GM23338 (cell line): ENCODE results near the gene TRAPPC12. TPM values are rescaled to one million over a fixed set of nuclear protein-coding genes. Genes with fewer than 3 reads are reported as not detected.
"Not testable (repeated sequence)": the region's sequence is repeated elsewhere in the genome, so short reads cannot be mapped to it uniquely, and the experiment has no call there.

Experiments
- ATAC-seq: fragments of 200-7000 bp; cut with Tn5 transposase; 3 replicates; pipeline ENCODE4 v1.9.1; 2020
- DNase-seq: peaks from one replicate; pipeline ENCODE4 v3.0.0-alpha.2; 2015; ENCODE audit warnings: low spot score
- H2AFZ ChIP-seq: fragments of 200-600 bp; sonication (generic); 2 replicates; pipeline ENCODE4 v1.8.0; 2016; ENCODE audit warnings: antibody characterized with exemption, mild to moderate bottlenecking, moderate library complexity
- H3F3A ChIP-seq: fragments of 200-600 bp; sonication (generic); replicated peaks from 2 replicates; pipeline ENCODE4 v1.8.0; 2017; ENCODE audit warnings: antibody characterized with exemption, mixed run types, low read depth
- H3K27ac ChIP-seq: fragments of 200-600 bp; sonication (generic); 2 replicates; pipeline ENCODE4 v1.6.1; 2016; ENCODE audit warnings: low read depth
- H3K27me3 ChIP-seq: fragments of 200-600 bp; sonication (generic); 2 replicates; pipeline ENCODE4 v1.8.0; 2016; ENCODE audit warnings: mild to moderate bottlenecking, mixed run types, moderate library complexity; ENCODE audit not compliant: insufficient read depth
- H3K36me3 ChIP-seq: fragments of 200-600 bp; sonication (generic); 2 replicates; pipeline ENCODE4 v1.8.0; 2016; ENCODE audit warnings: mild to moderate bottlenecking; ENCODE audit not compliant: insufficient read depth
- H3K4me1 ChIP-seq: fragments of 200-600 bp; sonication (generic); 2 replicates; pipeline ENCODE4 v1.8.0; 2016; ENCODE audit warnings: mild to moderate bottlenecking, moderate library complexity; ENCODE audit not compliant: insufficient read depth
- H3K4me2 ChIP-seq: fragments of 200-600 bp; sonication (generic); 2 replicates; pipeline ENCODE4 v1.7.1; 2017; ENCODE audit warnings: mixed run types
- H3K4me3 ChIP-seq: fragments of 200-600 bp; sonication (generic); 2 replicates; pipeline ENCODE4 v1.6.1; 2016; ENCODE audit warnings: mixed run types
- H3K79me2 ChIP-seq: fragments of 200-600 bp; sonication (generic); replicated peaks from 2 replicates; pipeline ENCODE4 v1.8.0; 2017; ENCODE audit warnings: mild to moderate bottlenecking; ENCODE audit not compliant: insufficient read depth
- H3K9me2 ChIP-seq: fragments of 200-600 bp; sonication (generic); 2 replicates; pipeline ENCODE4 v1.8.0; 2017; ENCODE audit not compliant: insufficient read depth
- H4K20me1 ChIP-seq: fragments of 200-600 bp; sonication (generic); replicated peaks from 2 replicates; pipeline ENCODE4 v1.8.0; 2017; ENCODE audit warnings: mild to moderate bottlenecking; ENCODE audit not compliant: insufficient read depth
- H3K27ac Mint-ChIP-seq: 2 replicates; pipeline ENCODE4 v1.8.0; 2020; ENCODE audit warnings: inconsistent platforms, mild to moderate bottlenecking, moderate library complexity, mixed read lengths
- H3K27me3 Mint-ChIP-seq: 3 replicates; pipeline ENCODE4 v1.8.0; 2022; ENCODE audit warnings: low read depth, mild to moderate bottlenecking, moderate library complexity, mixed read lengths, inconsistent platforms; ENCODE audit not compliant: insufficient read depth, poor library complexity
- H3K36me3 Mint-ChIP-seq: 3 replicates; pipeline ENCODE4 v1.8.0; 2021; ENCODE audit warnings: low read depth, mild to moderate bottlenecking, inconsistent platforms, moderate library complexity, mixed read lengths
- H3K4me1 Mint-ChIP-seq: 3 replicates; pipeline ENCODE4 v1.8.0; 2020; ENCODE audit warnings: mild to moderate bottlenecking, inconsistent platforms, mixed read lengths
- H3K4me3 Mint-ChIP-seq: 3 replicates; pipeline ENCODE4 v1.8.0; 2021; ENCODE audit warnings: moderate library complexity, mild to moderate bottlenecking, inconsistent platforms, mixed read lengths
- H3K9me3 Mint-ChIP-seq: 3 replicates; pipeline ENCODE4 v1.8.0; 2020; ENCODE audit warnings: moderate library complexity, mild to moderate bottlenecking, inconsistent platforms, mixed read lengths
- STAT1 ChIP-seq: IDR thresholded peaks from one replicate; pipeline ENCODE4 v1.6.1; 2016; ENCODE audit warnings: antibody characterized with exemption; ENCODE audit not compliant: unreplicated experiment
- polyA plus RNA-seq: library from polyadenylated mRNA; unstranded; fragments of >200 nt; fragmentation: Nextera tagmentation; extraction: Ambion mirVana; gene quantifications from 2 replicates; pipeline ENCODE4 v1.2.1, GENCODE V29; 2016
- total RNA-seq: library from RNA; depleted of rRNA; stranded (reverse); fragments of >200 nt; shearing (Covaris generic); gene quantifications from 2 replicates; pipeline ENCODE4 v1.2.3, GENCODE V29; 2014
- TF ChIP-seq, protein P1 (sequence below), 2 experiments: fragments of 200-600 bp in 1 of 2; sonication (generic) in 1 of 2; conservative IDR thresholded peaks; 2 replicates each; pipeline versions ENCODE4 v1.5.1 to v1.6.1; 2016 to 2017; ENCODE audit warnings: antibody characterized with exemption in 2 of 2, low read depth in 2 of 2, mild to moderate bottlenecking in 2 of 2, moderate library complexity in 1 of 2
- TF ChIP-seq, protein P2 (sequence below): IDR thresholded peaks from one replicate; pipeline ENCODE4 v1.6.1; 2018; ENCODE audit warnings: antibody characterized with exemption; ENCODE audit not compliant: unreplicated experiment

The TRAPPC12 gene
- total and polyA plus RNA-seq, 2 experiments from 2014 or later = 48.9 to 57.7 TPM

DNA sequence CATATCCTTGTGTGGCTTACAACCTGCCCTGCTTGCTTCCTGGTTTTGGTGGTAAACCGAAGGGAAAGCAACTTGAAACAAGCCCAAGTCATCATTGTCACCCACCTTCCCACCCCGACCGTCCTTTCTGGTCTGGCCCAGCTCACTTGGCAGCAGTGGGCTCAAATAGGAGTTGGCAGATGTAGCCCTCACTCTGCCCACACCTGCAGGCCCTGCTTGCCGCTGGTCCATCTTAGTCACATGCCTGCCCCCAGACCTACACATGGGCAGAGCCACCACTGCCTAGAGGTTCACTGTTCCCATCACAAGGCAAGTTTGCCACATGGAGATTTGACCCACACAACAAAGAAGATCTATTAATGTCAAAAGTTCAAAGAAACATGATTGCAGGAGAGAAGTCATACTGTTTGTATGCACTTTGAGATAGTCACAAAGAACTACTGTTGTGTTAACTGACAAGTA, 11.2 kb upstream of the TRAPPC12 start:
- no peak overlapping the region for H3K4me3 ChIP-seq
- H3K9me3 Mint-ChIP-seq = peaks cover 24% of the 10 kb centered on the region
- peaks cover 84% of the 10 kb centered on the region for H3K79me2 ChIP-seq
- H3K27ac Mint-ChIP-seq = no peak overlapping the region
- H3K4me3 Mint-ChIP-seq = no peak overlapping the region
- H3K27me3 Mint-ChIP-seq = no peaks in the 10 kb centered on the region
- H3K4me1 ChIP-seq = peaks cover 6% of the 10 kb centered on the region; the same call in 1 of the 2 replicates
- H2AFZ ChIP-seq = no peak overlapping the region
- H3K36me3 ChIP-seq = peaks cover 4% of the 10 kb centered on the region; the same call in 1 of the 2 replicates
- H3K4me2 ChIP-seq = no peak overlapping the region
- no peak for TF ChIP-seq STAT1
- TF ChIP-seq, protein P1, sequence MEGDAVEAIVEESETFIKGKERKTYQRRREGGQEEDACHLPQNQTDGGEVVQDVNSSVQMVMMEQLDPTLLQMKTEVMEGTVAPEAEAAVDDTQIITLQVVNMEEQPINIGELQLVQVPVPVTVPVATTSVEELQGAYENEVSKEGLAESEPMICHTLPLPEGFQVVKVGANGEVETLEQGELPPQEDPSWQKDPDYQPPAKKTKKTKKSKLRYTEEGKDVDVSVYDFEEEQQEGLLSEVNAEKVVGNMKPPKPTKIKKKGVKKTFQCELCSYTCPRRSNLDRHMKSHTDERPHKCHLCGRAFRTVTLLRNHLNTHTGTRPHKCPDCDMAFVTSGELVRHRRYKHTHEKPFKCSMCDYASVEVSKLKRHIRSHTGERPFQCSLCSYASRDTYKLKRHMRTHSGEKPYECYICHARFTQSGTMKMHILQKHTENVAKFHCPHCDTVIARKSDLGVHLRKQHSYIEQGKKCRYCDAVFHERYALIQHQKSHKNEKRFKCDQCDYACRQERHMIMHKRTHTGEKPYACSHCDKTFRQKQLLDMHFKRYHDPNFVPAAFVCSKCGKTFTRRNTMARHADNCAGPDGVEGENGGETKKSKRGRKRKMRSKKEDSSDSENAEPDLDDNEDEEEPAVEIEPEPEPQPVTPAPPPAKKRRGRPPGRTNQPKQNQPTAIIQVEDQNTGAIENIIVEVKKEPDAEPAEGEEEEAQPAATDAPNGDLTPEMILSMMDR (conservative IDR thresholded peaks at IDR 0.05; ENCODE audit: low read depth in 2 of 2) = no peak
- TF ChIP-seq, protein P2, sequence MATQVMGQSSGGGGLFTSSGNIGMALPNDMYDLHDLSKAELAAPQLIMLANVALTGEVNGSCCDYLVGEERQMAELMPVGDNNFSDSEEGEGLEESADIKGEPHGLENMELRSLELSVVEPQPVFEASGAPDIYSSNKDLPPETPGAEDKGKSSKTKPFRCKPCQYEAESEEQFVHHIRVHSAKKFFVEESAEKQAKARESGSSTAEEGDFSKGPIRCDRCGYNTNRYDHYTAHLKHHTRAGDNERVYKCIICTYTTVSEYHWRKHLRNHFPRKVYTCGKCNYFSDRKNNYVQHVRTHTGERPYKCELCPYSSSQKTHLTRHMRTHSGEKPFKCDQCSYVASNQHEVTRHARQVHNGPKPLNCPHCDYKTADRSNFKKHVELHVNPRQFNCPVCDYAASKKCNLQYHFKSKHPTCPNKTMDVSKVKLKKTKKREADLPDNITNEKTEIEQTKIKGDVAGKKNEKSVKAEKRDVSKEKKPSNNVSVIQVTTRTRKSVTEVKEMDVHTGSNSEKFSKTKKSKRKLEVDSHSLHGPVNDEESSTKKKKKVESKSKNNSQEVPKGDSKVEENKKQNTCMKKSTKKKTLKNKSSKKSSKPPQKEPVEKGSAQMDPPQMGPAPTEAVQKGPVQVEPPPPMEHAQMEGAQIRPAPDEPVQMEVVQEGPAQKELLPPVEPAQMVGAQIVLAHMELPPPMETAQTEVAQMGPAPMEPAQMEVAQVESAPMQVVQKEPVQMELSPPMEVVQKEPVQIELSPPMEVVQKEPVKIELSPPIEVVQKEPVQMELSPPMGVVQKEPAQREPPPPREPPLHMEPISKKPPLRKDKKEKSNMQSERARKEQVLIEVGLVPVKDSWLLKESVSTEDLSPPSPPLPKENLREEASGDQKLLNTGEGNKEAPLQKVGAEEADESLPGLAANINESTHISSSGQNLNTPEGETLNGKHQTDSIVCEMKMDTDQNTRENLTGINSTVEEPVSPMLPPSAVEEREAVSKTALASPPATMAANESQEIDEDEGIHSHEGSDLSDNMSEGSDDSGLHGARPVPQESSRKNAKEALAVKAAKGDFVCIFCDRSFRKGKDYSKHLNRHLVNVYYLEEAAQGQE = no peak
- no peak for DNase-seq
- no peak overlapping the region for H3K27ac ChIP-seq
- H3K4me1 Mint-ChIP-seq = peaks cover 5% of the 10 kb centered on the region; the same call in 2 of the 3 replicates
- peaks cover 29% of the 10 kb centered on the region for H3K36me3 Mint-ChIP-seq
- peaks cover 6% of the 10 kb centered on the region; the same call in 1 of the 2 replicates for H4K20me1 ChIP-seq
- H3F3A ChIP-seq = no peaks in the 10 kb centered on the region
- no peak for ATAC-seq
- H3K9me2 ChIP-seq = no peaks in the 10 kb centered on the region
- no peaks in the 10 kb centered on the region for H3K27me3 ChIP-seq

- H3K4me1 Mint-ChIP-seq, H3K36me3 ChIP-seq, H3F3A ChIP-seq, H3K4me1 ChIP-seq, H3K4me3 Mint-ChIP-seq, H3K27me3 Mint-ChIP-seq, H3K9me2 ChIP-seq, H2AFZ ChIP-seq, ATAC-seq, H3K27me3 ChIP-seq, H3K4me3 ChIP-seq, H3K27ac ChIP-seq, DNase-seq, H4K20me1 ChIP-seq, H3K4me2 ChIP-seq, H3K27ac Mint-ChIP-seq: not testable (repeated sequence)
- peaks cover 29% of the 10 kb centered on the region for H3K36me3 Mint-ChIP-seq
- peaks cover 24% of the 10 kb centered on the region for H3K9me3 Mint-ChIP-seq
- peaks cover 74% of the 10 kb centered on the region for H3K79me2 ChIP-seq
Observed at GRCh38 chr2:3369340-3370181, 9.9 kb upstream of the TRAPPC12 start.
